CD14-positive monocyte (primary cell): ENCODE data around the gene KHDC1L. TPM values are rescaled to one million over a fixed set of nuclear protein-coding genes. Genes with fewer than 3 reads are reported as not detected.

ENCODE experiments used
- DNase-seq, 3 donors: peaks; one replicate each; pipeline ENCODE4 v3.0.0-alpha.2; 2011 to 2022
- H2AFZ ChIP-seq: 2 replicates; pipeline ENCODE4 v1.6.0; 2012; ENCODE audit warnings: mild to moderate bottlenecking, low read depth, low read length, inconsistent platforms; ENCODE audit not compliant: insufficient read depth, poor library complexity, severe bottlenecking
- H3K27ac ChIP-seq, 2 donors: 1 replicate in 1 of 2; 2 replicates in 1 of 2; pipeline ENCODE4 v1.5.1; 2012 to 2013; ENCODE audit warnings: low read length in 2 of 2, control low read depth in 1 of 2, inconsistent platforms in 1 of 2, low read depth in 1 of 2, mild to moderate bottlenecking in 1 of 2
- H3K27me3 ChIP-seq, 2 donors: one replicate each; pipeline versions ENCODE4 v1.6.0 to v1.6.1; 2011 to 2013; ENCODE audit warnings: low read length in 2 of 2; ENCODE audit not compliant: control insufficient read depth in 2 of 2, insufficient read depth in 2 of 2
- H3K36me3 ChIP-seq, 2 donors: replicated peaks in 1 of 2; 1 replicate in 1 of 2; 2 replicates in 1 of 2; pipeline versions ENCODE4 v1.5.1 to v1.6.1; 2012 to 2013; ENCODE audit warnings: low read length in 2 of 2, control low read depth in 1 of 2, inconsistent platforms in 1 of 2, mild to moderate bottlenecking in 1 of 2; ENCODE audit not compliant: insufficient read depth in 2 of 2, control insufficient read depth in 1 of 2
- H3K4me1 ChIP-seq, 2 donors: 1 replicate in 1 of 2; 2 replicates in 1 of 2; pipeline versions ENCODE4 v1.5.1 to v1.6.1; 2012 to 2013; ENCODE audit warnings: low read length in 2 of 2, control low read depth in 1 of 2, inconsistent platforms in 1 of 2, mild to moderate bottlenecking in 1 of 2, moderate library complexity in 1 of 2; ENCODE audit not compliant: insufficient read depth in 2 of 2, control insufficient read depth in 1 of 2
- H3K4me2 ChIP-seq: replicated peaks from 2 replicates; pipeline ENCODE3; 2012; ENCODE audit warnings: low read length, moderate library complexity, mild to moderate bottlenecking; ENCODE audit not compliant: poor library complexity, severe bottlenecking; ENCODE audit errors: extremely low read depth
- H3K4me3 ChIP-seq, 3 experiments: fragments of 200-600 bp in 1 of 3; sonication (generic) in 1 of 3; replicated peaks in 1 of 3; 1 replicate in 2 of 3; 2 replicates in 1 of 3; pipeline ENCODE4 v1.5.1; 2011 to 2013; ENCODE audit warnings: low read length in 3 of 3, mild to moderate bottlenecking in 3 of 3, control low read depth in 2 of 3, low read depth in 2 of 3, inconsistent platforms in 1 of 3, moderate library complexity in 1 of 3
- H3K79me2 ChIP-seq: 2 replicates; pipeline ENCODE4 v1.6.0; 2012; ENCODE audit warnings: mild to moderate bottlenecking, control low read depth, inconsistent platforms, low read length, moderate library complexity; ENCODE audit not compliant: insufficient read depth
- H3K9ac ChIP-seq: 2 replicates; pipeline ENCODE4 v1.6.0; 2017; ENCODE audit warnings: low read length, mild to moderate bottlenecking; ENCODE audit not compliant: insufficient read depth, poor library complexity, severe bottlenecking
- H3K9me3 ChIP-seq, 2 donors: replicated peaks in 1 of 2; 1 replicate in 1 of 2; 2 replicates in 1 of 2; pipeline versions ENCODE4 v1.5.1 to v1.6.1; 2012 to 2013; ENCODE audit warnings: low read length in 2 of 2, control low read depth in 1 of 2; ENCODE audit not compliant: control insufficient read depth in 1 of 2, insufficient read depth in 1 of 2
- H4K20me1 ChIP-seq: 2 replicates; pipeline ENCODE4 v1.6.0; 2012; ENCODE audit warnings: mild to moderate bottlenecking, low read length, control low read depth, moderate library complexity; ENCODE audit not compliant: insufficient read depth
- H3K27ac Mint-ChIP-seq, 7 donors: one replicate each; pipeline ENCODE4 v1.8.0; 2020; ENCODE audit warnings: mild to moderate bottlenecking in 7 of 7, mixed read lengths in 7 of 7, moderate library complexity in 6 of 7, inconsistent platforms in 2 of 7
- H3K27me3 Mint-ChIP-seq, 3 donors: one replicate each; pipeline ENCODE4 v1.8.0; 2021 to 2022; ENCODE audit warnings: low read depth in 3 of 3, mild to moderate bottlenecking in 3 of 3, mixed read lengths in 3 of 3, moderate library complexity in 3 of 3, inconsistent platforms in 1 of 3
- H3K36me3 Mint-ChIP-seq, 2 donors: one replicate each; pipeline ENCODE4 v1.8.0; 2020; ENCODE audit warnings: mixed read lengths in 2 of 2, inconsistent platforms in 1 of 2, mild to moderate bottlenecking in 1 of 2
- H3K4me1 Mint-ChIP-seq: one replicate; pipeline ENCODE4 v1.8.0; 2020; ENCODE audit warnings: mild to moderate bottlenecking, mixed read lengths
- H3K4me3 Mint-ChIP-seq, 2 donors: one replicate each; pipeline ENCODE4 v1.8.0; 2020; ENCODE audit warnings: mild to moderate bottlenecking in 2 of 2, mixed read lengths in 2 of 2, moderate library complexity in 1 of 2
- H3K9me3 Mint-ChIP-seq, 7 donors: one replicate each; pipeline ENCODE4 v1.8.0; 2020 to 2022; ENCODE audit warnings: mixed read lengths in 7 of 7, mild to moderate bottlenecking in 6 of 7, moderate library complexity in 6 of 7, inconsistent platforms in 2 of 7
- WGBS: methylation state at CpG from one replicate; pipeline ENCODE4 v1.1.5; 2013; ENCODE audit warnings: missing lambda C conversion rate; ENCODE audit not compliant: insufficient coverage; 5-methylcytosine and 5-hydroxymethylcytosine counted together
- intact Hi-C, 2 donors: fragments of 100-400 bp; cut with micrococcal nuclease; formaldehyde crosslinking; loops; one replicate each; pipeline versions ENCODE4 v1.15.0 to v1.15.1; 2023
- polyA plus RNA-seq, 3 donors: library from polyadenylated mRNA; depleted of rRNA in 1 of 3; unstranded in 2 of 3; stranded (reverse) in 1 of 3; fragments of 300-500 nt in 2 of 3; fragments of >200 nt in 1 of 3; fragmentation: Illumina TruSeq in 2 of 3; gene quantifications; 1 replicate in 2 of 3; 2 replicates in 1 of 3; pipeline ENCODE4 v1.2.3, GENCODE V29; 2012 to 2021
- TF ChIP-seq, protein P1 (sequence below): fragments of 200-600 bp; IDR thresholded peaks from one replicate; pipeline ENCODE4 v1.8.0; 2022; ENCODE audit warnings: antibody characterized with exemption, mild to moderate bottlenecking

Gene KHDC1L
- polyA plus RNA-seq, 3 donors: not detected

DNA sequence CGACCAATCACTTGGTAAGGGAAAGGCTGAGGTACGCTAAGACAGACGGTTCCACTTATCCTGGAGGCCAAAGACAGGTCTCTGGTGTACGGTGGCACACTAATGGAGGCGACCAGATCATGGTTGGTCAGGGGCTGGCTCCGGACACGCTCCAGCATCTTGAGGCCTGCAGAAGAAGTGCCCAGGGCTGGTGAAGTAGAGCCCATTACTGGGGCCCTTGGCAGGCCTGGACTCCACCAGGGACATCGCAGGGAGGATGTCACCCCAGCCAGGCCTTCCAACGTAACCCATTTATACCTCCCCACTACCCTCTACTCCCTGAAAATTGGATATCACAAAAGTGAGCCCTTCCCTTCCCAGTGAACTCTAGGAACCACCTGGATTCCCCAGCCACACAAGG, 16.2 kb downstream of the KHDC1L start:
- Histone ChIP-seq H3K36me3 (no peaks in the 10 kb centered on the region), H2AFZ (no peak overlapping the region), H3K9me3 (no peaks in the 10 kb centered on the region), H3K79me2 (no peaks in the 10 kb centered on the region), H3K27ac (no peak overlapping the region), H3K9ac (no peak overlapping the region), H4K20me1 (no peaks in the 10 kb centered on the region), H3K4me3 (no peak overlapping the region), H3K4me1 (no peaks in the 10 kb centered on the region), H3K4me2 (no peak overlapping the region), H3K27me3 (no peaks in the 10 kb centered on the region)
- intact Hi-C loops: no loop called here
- no peaks in the 10 kb centered on the region for H3K4me1 Mint-ChIP-seq
- H3K4me3 Mint-ChIP-seq: no peak overlapping the region
- peaks cover 1 to 9% (median 6%) of the 10 kb centered on the region in 7 donors for H3K9me3 Mint-ChIP-seq
- no peak overlapping the region for H3K27ac Mint-ChIP-seq
- peaks cover 0 to 2% (median 0%) of the 10 kb centered on the region in 3 donors for H3K27me3 Mint-ChIP-seq
- 62% methylated on average over 7 of the region's 9 CpGs for WGBS
- DNase-seq: no peak
- H3K36me3 Mint-ChIP-seq: no peaks in the 10 kb centered on the region
- TF ChIP-seq, protein P1, sequence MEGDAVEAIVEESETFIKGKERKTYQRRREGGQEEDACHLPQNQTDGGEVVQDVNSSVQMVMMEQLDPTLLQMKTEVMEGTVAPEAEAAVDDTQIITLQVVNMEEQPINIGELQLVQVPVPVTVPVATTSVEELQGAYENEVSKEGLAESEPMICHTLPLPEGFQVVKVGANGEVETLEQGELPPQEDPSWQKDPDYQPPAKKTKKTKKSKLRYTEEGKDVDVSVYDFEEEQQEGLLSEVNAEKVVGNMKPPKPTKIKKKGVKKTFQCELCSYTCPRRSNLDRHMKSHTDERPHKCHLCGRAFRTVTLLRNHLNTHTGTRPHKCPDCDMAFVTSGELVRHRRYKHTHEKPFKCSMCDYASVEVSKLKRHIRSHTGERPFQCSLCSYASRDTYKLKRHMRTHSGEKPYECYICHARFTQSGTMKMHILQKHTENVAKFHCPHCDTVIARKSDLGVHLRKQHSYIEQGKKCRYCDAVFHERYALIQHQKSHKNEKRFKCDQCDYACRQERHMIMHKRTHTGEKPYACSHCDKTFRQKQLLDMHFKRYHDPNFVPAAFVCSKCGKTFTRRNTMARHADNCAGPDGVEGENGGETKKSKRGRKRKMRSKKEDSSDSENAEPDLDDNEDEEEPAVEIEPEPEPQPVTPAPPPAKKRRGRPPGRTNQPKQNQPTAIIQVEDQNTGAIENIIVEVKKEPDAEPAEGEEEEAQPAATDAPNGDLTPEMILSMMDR: no peak

DNA sequence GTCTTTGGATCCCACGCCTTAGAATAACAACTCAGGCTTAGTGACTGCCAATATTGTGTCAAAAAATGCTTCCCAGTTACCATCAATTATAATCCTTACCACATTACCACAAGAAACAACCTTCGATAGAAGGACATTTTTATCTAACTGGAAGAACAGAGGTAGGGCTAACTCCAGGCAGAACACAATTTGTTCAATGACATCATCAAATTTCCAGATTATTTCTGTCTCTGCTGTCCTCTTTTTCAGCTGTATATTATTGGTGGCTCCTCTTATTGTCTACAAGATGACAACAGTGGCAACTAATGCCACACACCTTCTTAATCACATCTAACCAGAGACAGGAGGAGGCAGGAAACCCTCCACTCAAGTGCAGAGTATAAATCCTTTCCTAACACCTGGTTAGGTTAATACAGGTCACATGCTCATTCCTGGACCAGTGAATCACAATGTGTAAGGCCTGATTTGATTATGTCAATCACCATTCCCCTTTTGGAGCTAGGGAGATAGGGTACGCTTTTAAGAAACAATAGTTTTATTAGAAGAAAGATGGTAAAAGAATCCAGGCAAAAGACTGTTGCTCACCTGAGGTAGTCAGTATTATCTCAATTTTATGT, 18.0 kb downstream of the KHDC1L start:
- DNase-seq: no peak
- Histone ChIP-seq H3K79me2 (no peaks in the 10 kb centered on the region), H2AFZ (no peak overlapping the region), H3K9ac (no peak overlapping the region), H3K4me1 (no peaks in the 10 kb centered on the region), H3K9me3 (no peaks in the 10 kb centered on the region), H3K36me3 (no peaks in the 10 kb centered on the region), H3K4me3 (no peak overlapping the region), H3K27ac (no peak overlapping the region), H3K27me3 (no peaks in the 10 kb centered on the region), H4K20me1 (no peaks in the 10 kb centered on the region), H3K4me2 (no peak overlapping the region)
- intact Hi-C loops: no loop called here
- 82% methylated on average over 1 of the region's 3 CpGs for WGBS
- H3K36me3 Mint-ChIP-seq: no peaks in the 10 kb centered on the region
- H3K27ac Mint-ChIP-seq: no peak overlapping the region
- peaks cover 0 to 2% (median 0%) of the 10 kb centered on the region in 3 donors for H3K27me3 Mint-ChIP-seq
- no peak overlapping the region for H3K4me3 Mint-ChIP-seq
- TF ChIP-seq, protein P1: no peak
- no peaks in the 10 kb centered on the region for H3K4me1 Mint-ChIP-seq
- H3K9me3 Mint-ChIP-seq: peaks cover 1 to 9% (median 6%) of the 10 kb centered on the region in 7 donors
